K562 (cell line): Measurements from ENCODE around the gene STMP1. TPM values are rescaled to one million over a fixed set of nuclear protein-coding genes. Genes with fewer than 3 reads are reported as not detected.

Source experiments
- BRD9 ChIP-seq: fragments of 450-650 bp; IDR thresholded peaks from 2 replicates; pipeline ENCODE4 v1.6.1; 2018; ENCODE audit warnings: low read depth; ENCODE audit not compliant: partially characterized antibody
- CHAMP1 ChIP-seq: fragments of 450-650 bp; IDR thresholded peaks from 2 replicates; pipeline ENCODE4 v1.6.1; 2016; ENCODE audit warnings: mild to moderate bottlenecking
- GTF3C2 ChIP-seq: IDR thresholded peaks from 3 replicates; pipeline ENCODE4 v1.6.1; 2011; ENCODE audit warnings: borderline replicate concordance, mild to moderate bottlenecking, moderate library complexity; ENCODE audit not compliant: insufficient read length; ENCODE audit errors: extremely low read depth
- HBP1 ChIP-seq: fragments of 450-650 bp; formaldehyde crosslinking; IDR thresholded peaks from 2 replicates; pipeline ENCODE4 v1.4.0; 2022; ENCODE audit warnings: missing genetic modification characterization
- KLF6 ChIP-seq: fragments of 250-450 bp; sonication (Bioruptor Pico); IDR thresholded peaks from 2 replicates; pipeline ENCODE4 v1.4.0; 2020; ENCODE audit warnings: mild to moderate bottlenecking, moderate library complexity, borderline replicate concordance
- RREB1 ChIP-seq: fragments of 250-450 bp; sonication (Bioruptor Pico); IDR thresholded peaks from 2 replicates; pipeline ENCODE4 v1.4.0; 2020
- THAP12 ChIP-seq: fragments of 250-450 bp; sonication (Bioruptor Pico); IDR thresholded peaks from 2 replicates; pipeline ENCODE4 v1.9.0; 2021; ENCODE audit warnings: mild to moderate bottlenecking, inconsistent platforms
- ZFP1 ChIP-seq: fragments of 450-650 bp; formaldehyde crosslinking; IDR thresholded peaks from 2 replicates; pipeline ENCODE4 v1.4.0; 2020; ENCODE audit warnings: mild to moderate bottlenecking, mixed read lengths
- ZNF282 ChIP-seq: sonication (generic); formaldehyde crosslinking; IDR thresholded peaks from 2 replicates; pipeline ENCODE4 v1.8.1; 2023; ENCODE audit warnings: missing genetic modification reagents
- polyA plus RNA-seq, 8 experiments: library from polyadenylated mRNA; depleted of rRNA in 4 of 8; stranded (reverse) in 5 of 8; unstranded in 3 of 8; fragments of >200 nt; fragmentation: Nextera tagmentation in 2 of 8; fragmentation: Illumina TruSeq in 1 of 8; extraction: Ambion mirVana in 2 of 8; extraction: Trizol in 1 of 8; gene quantifications; 2 replicates each; pipeline versions ENCODE4 v1.2.1 to v1.2.3, GENCODE V29; 2011 to 2014; ENCODE audit warnings: inconsistent platforms in 1 of 8, missing spikeins in 1 of 8
- total RNA-seq, 7 experiments: library from RNA; depleted of rRNA in 6 of 7; stranded (reverse); fragments of >200 nt in 6 of 7; fragmentation: Illumina TruSeq in 2 of 7; extraction: Trizol in 2 of 7; gene quantifications; 2 replicates each; pipeline versions ENCODE4 v1.2.1 to v1.2.3, GENCODE V29; 2011 to 2021; ENCODE audit warnings: low replicate concordance in 1 of 7

The STMP1 gene
- total and polyA plus RNA-seq, 9 of the 15 experiments (the other 6 are each of a cell fraction or from before 2014, with no cell fraction given): 10.6 to 249 (median 56.8) TPM

- TF ChIP-seq RREB1 (no peak), BRD9 (no peak), ZNF282 (CRISPR knock-in tag) (no peak), HBP1 (CRISPR knock-in tag) (no peak), KLF6 (CRISPR knock-in tag) (no peak), THAP12 (no peak), ZFP1 (CRISPR knock-in tag) (no peak), GTF3C2 (no peak), CHAMP1 (0 out of 2 replicates have a peak, but pooled peaks have one; percentile 15)
Measured at GRCh38 chr7:135620980-135621850, 41.1 kb upstream of the STMP1 start (continued).
